Liver (tissue), 9 donors: ENCODE results near the gene SHH. TPM values are rescaled to one million over a fixed set of nuclear protein-coding genes. Genes with fewer than 3 reads are reported as not detected.

Source experiments
- DNase-seq: peaks from one replicate; pipeline ENCODE4 v3.0.0-alpha.2; 2017; ENCODE audit warnings: low spot score
- H3K27ac ChIP-seq, 2 donors: one replicate each; pipeline ENCODE4 v1.7.0; 2013; ENCODE audit warnings: inconsistent platforms in 2 of 2, low read length in 2 of 2, control low read depth in 1 of 2, low read depth in 1 of 2, mild to moderate bottlenecking in 1 of 2
- H3K27me3 ChIP-seq, 4 donors: one replicate each; pipeline versions ENCODE4 v1.6.1 to v1.7.0; 2013; ENCODE audit warnings: low read length in 3 of 4, inconsistent platforms in 1 of 4, mild to moderate bottlenecking in 1 of 4, moderate library complexity in 1 of 4; ENCODE audit not compliant: control insufficient read depth in 4 of 4, insufficient read depth in 4 of 4
- H3K36me3 ChIP-seq, 4 donors: one replicate each; pipeline versions ENCODE4 v1.6.1 to v1.7.0; 2013; ENCODE audit warnings: low read length in 3 of 4, mild to moderate bottlenecking in 3 of 4, low read depth in 1 of 4, moderate library complexity in 1 of 4; ENCODE audit not compliant: control insufficient read depth in 4 of 4, insufficient read depth in 3 of 4
- H3K4me1 ChIP-seq, 4 donors: one replicate each; pipeline versions ENCODE4 v1.6.1 to v1.7.0; 2013; ENCODE audit warnings: low read length in 3 of 4, mild to moderate bottlenecking in 3 of 4, moderate library complexity in 1 of 4; ENCODE audit not compliant: control insufficient read depth in 4 of 4, insufficient read depth in 4 of 4
- H3K4me3 ChIP-seq, 3 donors: one replicate each; pipeline versions ENCODE4 v1.6.1 to v1.7.0; 2013; ENCODE audit warnings: low read length in 3 of 3, control low read depth in 1 of 3, low read depth in 1 of 3, mild to moderate bottlenecking in 1 of 3
- H3K9ac ChIP-seq, 2 donors: one replicate each; pipeline ENCODE4 v1.7.0; 2013; ENCODE audit warnings: low read length in 2 of 2, mild to moderate bottlenecking in 2 of 2, moderate library complexity in 2 of 2, control low read depth in 1 of 2, low read depth in 1 of 2
- H3K9me3 ChIP-seq, 4 donors: one replicate each; pipeline versions ENCODE4 v1.6.1 to v1.7.0; 2013; ENCODE audit warnings: low read length in 3 of 4; ENCODE audit not compliant: control insufficient read depth in 4 of 4
- EGR1 ChIP-seq, 2 donors: IDR thresholded peaks; 2 replicates each; pipeline ENCODE4 v1.6.1; 2016 to 2018; ENCODE audit warnings: antibody characterized with exemption in 2 of 2, low read depth in 2 of 2
- FOXA1 ChIP-seq: IDR thresholded peaks from 2 replicates; pipeline ENCODE4 v1.6.1; 2016; ENCODE audit warnings: antibody characterized with exemption
- FOXA2 ChIP-seq: IDR thresholded peaks from 2 replicates; pipeline ENCODE4 v1.6.1; 2016; ENCODE audit warnings: antibody characterized with exemption
- GABPA ChIP-seq, 2 donors: IDR thresholded peaks in 1 of 2; conservative IDR thresholded peaks in 1 of 2; 2 replicates each; pipeline ENCODE4 v1.6.1; 2016; ENCODE audit warnings: antibody characterized with exemption in 2 of 2, mild to moderate bottlenecking in 1 of 2, moderate library complexity in 1 of 2
- HNF4A ChIP-seq, 2 donors: conservative IDR thresholded peaks; 2 replicates each; pipeline ENCODE4 v1.6.1; 2016; ENCODE audit warnings: antibody characterized with exemption in 2 of 2, mild to moderate bottlenecking in 2 of 2
- HNF4G ChIP-seq: IDR thresholded peaks from 2 replicates; pipeline ENCODE4 v1.6.1; 2016; ENCODE audit warnings: antibody characterized with exemption
- JUND ChIP-seq, 2 donors: IDR thresholded peaks; 2 replicates each; pipeline ENCODE4 v1.6.1; 2016; ENCODE audit warnings: antibody characterized with exemption in 2 of 2
- NR2F2 ChIP-seq: IDR thresholded peaks from 2 replicates; pipeline ENCODE4 v1.6.1; 2016; ENCODE audit warnings: antibody characterized with exemption
- RAD21 ChIP-seq, 2 donors: IDR thresholded peaks; 2 replicates each; pipeline ENCODE4 v1.6.1; 2016; ENCODE audit warnings: antibody characterized with exemption in 2 of 2, mild to moderate bottlenecking in 2 of 2
- RXRA ChIP-seq, 2 donors: IDR thresholded peaks; 2 replicates each; pipeline ENCODE4 v1.6.1; 2017 to 2018; ENCODE audit warnings: antibody characterized with exemption in 2 of 2, mild to moderate bottlenecking in 1 of 2
- SP1 ChIP-seq: IDR thresholded peaks from 2 replicates; pipeline ENCODE4 v1.6.1; 2018; ENCODE audit warnings: antibody characterized with exemption, mild to moderate bottlenecking
- TAF1 ChIP-seq: conservative IDR thresholded peaks from 2 replicates; pipeline ENCODE4 v1.6.1; 2016; ENCODE audit warnings: antibody characterized with exemption, mild to moderate bottlenecking
- YY1 ChIP-seq: IDR thresholded peaks from 2 replicates; pipeline ENCODE4 v1.6.1; 2016; ENCODE audit warnings: antibody characterized with exemption, mild to moderate bottlenecking
- WGBS: extraction: QIAGEN DNeasy Blood & Tissue Kit; methylation state at CpG from one replicate; pipeline ENCODE4 v1.1.7; 2013; 5-methylcytosine and 5-hydroxymethylcytosine counted together
- polyA plus RNA-seq, 2 donors: library from polyadenylated mRNA; stranded (reverse) in 1 of 2; unstranded in 1 of 2; fragments of 200-250 nt in 1 of 2; fragments of >200 nt in 1 of 2; fragmentation: Nextera tagmentation in 1 of 2; extraction: Ambion mirVana in 1 of 2; gene quantifications; one replicate each; pipeline versions ENCODE4 v1.2.1 to v1.2.3, GENCODE V29; 2013 to 2015
- total RNA-seq, 2 donors: library from RNA; depleted of rRNA; stranded (reverse); fragments of >200 nt; gene quantifications; one replicate each; pipeline ENCODE4 v1.2.3, GENCODE V29; 2014
- TF ChIP-seq, protein P1 (sequence below): IDR thresholded peaks from 2 replicates; pipeline ENCODE4 v1.6.1; 2016; ENCODE audit warnings: antibody characterized with exemption
- TF ChIP-seq, protein P2 (sequence below): IDR thresholded peaks from 2 replicates; pipeline ENCODE4 v1.6.1; 2016; ENCODE audit warnings: antibody characterized with exemption
- TF ChIP-seq, protein P3 (sequence below): IDR thresholded peaks from 2 replicates; pipeline ENCODE4 v1.6.1; 2016; ENCODE audit warnings: antibody characterized with exemption
- TF ChIP-seq, protein P4 (sequence below): IDR thresholded peaks from 2 replicates; pipeline ENCODE4 v1.6.1; 2016; ENCODE audit warnings: antibody characterized with exemption, mild to moderate bottlenecking
- TF ChIP-seq, protein P5 (sequence below): fragments of 150-350 bp; IDR thresholded peaks from 2 replicates; pipeline ENCODE4 v1.5.1; 2017; ENCODE audit warnings: improper control_type of control experiment, low read depth, low read length; ENCODE audit not compliant: missing input control
- donor health status: healthy.
- donor health status: healthy.
- donor health status: healthy.
- donor health status: healthy.
- donor health status: healthy.

The SHH gene
- total and polyA plus RNA-seq, 4 donors = 3.9 to 10.0 (median 5.2) TPM

DNA sequence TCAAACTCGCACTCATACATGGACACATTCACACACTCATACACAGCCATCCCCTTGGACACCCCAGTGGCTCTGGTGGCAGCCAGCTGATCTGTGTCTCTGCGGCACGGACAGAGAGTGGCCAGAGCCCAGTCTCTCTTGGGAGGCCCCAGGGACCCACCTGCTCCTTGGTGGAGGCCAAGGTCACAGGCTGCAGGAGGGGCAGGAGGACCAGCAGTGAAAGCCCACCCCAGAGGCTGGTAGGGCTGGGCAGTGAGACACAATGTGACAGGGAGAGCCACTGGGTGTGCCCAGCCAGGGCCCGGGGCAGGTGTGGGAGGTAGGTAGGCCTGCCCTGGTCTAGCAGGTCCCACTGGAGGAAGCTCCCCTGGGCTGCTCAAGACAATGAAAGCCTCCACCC, 18.5 kb downstream of the SHH start:
- Histone ChIP-seq H3K27ac (no peak overlapping the region), H3K9ac (no peak overlapping the region), H3K27me3 (no peaks in the 10 kb centered on the region), H3K4me3 (no peak overlapping the region), H3K4me1 (peaks cover 0 to 7% (median 4%) of the 10 kb centered on the region in 4 donors), H3K36me3 (no peaks in the 10 kb centered on the region), H3K9me3 (no peaks in the 10 kb centered on the region)
- DNase-seq = no peak
- WGBS = 94% methylated on average over 4 of the region's 4 CpGs
- TF ChIP-seq, protein P1, sequence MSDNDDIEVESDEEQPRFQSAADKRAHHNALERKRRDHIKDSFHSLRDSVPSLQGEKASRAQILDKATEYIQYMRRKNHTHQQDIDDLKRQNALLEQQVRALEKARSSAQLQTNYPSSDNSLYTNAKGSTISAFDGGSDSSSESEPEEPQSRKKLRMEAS = no peak
- TF ChIP-seq NR2F2 (no peak), JUND (IDR thresholded peaks at IDR 0.05) (no peak), RAD21 (IDR thresholded peaks at IDR 0.05) (no peak), HNF4A (conservative IDR thresholded peaks at IDR 0.05) (no peak), FOXA1 (no peak), YY1 (no peak), FOXA2 (no peak), GABPA (IDR thresholded peaks at IDR 0.05 in 1 of 2, conservative IDR thresholded peaks at IDR 0.05 in 1 of 2) (no peak), HNF4G (no peak), EGR1 (IDR thresholded peaks at IDR 0.05; ENCODE audit: low read depth in 2 of 2) (no peak), TAF1 (no peak), RXRA (IDR thresholded peaks at IDR 0.05) (no peak), SP1 (no peak)
- TF ChIP-seq, protein P2, sequence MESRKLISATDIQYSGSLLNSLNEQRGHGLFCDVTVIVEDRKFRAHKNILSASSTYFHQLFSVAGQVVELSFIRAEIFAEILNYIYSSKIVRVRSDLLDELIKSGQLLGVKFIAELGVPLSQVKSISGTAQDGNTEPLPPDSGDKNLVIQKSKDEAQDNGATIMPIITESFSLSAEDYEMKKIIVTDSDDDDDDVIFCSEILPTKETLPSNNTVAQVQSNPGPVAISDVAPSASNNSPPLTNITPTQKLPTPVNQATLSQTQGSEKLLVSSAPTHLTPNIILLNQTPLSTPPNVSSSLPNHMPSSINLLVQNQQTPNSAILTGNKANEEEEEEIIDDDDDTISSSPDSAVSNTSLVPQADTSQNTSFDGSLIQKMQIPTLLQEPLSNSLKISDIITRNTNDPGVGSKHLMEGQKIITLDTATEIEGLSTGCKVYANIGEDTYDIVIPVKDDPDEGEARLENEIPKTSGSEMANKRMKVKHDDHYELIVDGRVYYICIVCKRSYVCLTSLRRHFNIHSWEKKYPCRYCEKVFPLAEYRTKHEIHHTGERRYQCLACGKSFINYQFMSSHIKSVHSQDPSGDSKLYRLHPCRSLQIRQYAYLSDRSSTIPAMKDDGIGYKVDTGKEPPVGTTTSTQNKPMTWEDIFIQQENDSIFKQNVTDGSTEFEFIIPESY = no peak
- TF ChIP-seq, protein P3, sequence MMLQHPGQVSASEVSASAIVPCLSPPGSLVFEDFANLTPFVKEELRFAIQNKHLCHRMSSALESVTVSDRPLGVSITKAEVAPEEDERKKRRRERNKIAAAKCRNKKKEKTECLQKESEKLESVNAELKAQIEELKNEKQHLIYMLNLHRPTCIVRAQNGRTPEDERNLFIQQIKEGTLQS = no peak
- TF ChIP-seq, protein P4, sequence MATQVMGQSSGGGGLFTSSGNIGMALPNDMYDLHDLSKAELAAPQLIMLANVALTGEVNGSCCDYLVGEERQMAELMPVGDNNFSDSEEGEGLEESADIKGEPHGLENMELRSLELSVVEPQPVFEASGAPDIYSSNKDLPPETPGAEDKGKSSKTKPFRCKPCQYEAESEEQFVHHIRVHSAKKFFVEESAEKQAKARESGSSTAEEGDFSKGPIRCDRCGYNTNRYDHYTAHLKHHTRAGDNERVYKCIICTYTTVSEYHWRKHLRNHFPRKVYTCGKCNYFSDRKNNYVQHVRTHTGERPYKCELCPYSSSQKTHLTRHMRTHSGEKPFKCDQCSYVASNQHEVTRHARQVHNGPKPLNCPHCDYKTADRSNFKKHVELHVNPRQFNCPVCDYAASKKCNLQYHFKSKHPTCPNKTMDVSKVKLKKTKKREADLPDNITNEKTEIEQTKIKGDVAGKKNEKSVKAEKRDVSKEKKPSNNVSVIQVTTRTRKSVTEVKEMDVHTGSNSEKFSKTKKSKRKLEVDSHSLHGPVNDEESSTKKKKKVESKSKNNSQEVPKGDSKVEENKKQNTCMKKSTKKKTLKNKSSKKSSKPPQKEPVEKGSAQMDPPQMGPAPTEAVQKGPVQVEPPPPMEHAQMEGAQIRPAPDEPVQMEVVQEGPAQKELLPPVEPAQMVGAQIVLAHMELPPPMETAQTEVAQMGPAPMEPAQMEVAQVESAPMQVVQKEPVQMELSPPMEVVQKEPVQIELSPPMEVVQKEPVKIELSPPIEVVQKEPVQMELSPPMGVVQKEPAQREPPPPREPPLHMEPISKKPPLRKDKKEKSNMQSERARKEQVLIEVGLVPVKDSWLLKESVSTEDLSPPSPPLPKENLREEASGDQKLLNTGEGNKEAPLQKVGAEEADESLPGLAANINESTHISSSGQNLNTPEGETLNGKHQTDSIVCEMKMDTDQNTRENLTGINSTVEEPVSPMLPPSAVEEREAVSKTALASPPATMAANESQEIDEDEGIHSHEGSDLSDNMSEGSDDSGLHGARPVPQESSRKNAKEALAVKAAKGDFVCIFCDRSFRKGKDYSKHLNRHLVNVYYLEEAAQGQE = no peak
- TF ChIP-seq, protein P5, sequence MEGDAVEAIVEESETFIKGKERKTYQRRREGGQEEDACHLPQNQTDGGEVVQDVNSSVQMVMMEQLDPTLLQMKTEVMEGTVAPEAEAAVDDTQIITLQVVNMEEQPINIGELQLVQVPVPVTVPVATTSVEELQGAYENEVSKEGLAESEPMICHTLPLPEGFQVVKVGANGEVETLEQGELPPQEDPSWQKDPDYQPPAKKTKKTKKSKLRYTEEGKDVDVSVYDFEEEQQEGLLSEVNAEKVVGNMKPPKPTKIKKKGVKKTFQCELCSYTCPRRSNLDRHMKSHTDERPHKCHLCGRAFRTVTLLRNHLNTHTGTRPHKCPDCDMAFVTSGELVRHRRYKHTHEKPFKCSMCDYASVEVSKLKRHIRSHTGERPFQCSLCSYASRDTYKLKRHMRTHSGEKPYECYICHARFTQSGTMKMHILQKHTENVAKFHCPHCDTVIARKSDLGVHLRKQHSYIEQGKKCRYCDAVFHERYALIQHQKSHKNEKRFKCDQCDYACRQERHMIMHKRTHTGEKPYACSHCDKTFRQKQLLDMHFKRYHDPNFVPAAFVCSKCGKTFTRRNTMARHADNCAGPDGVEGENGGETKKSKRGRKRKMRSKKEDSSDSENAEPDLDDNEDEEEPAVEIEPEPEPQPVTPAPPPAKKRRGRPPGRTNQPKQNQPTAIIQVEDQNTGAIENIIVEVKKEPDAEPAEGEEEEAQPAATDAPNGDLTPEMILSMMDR = no peak
